HUES64 (cell line): ENCODE results near the gene SCN1B.
"Not testable (repeated sequence)": the region's sequence is repeated elsewhere in the genome, so short reads cannot be mapped to it uniquely, and the experiment has no call there.

Source experiments
- H3K27ac ChIP-seq: 2 replicates; pipeline ENCODE4 v1.7.0; 2013; ENCODE audit warnings: low read depth, low read length, inconsistent platforms
- H3K27me3 ChIP-seq: 2 replicates; pipeline ENCODE4 v1.6.1; 2013; ENCODE audit warnings: mild to moderate bottlenecking, low read length; ENCODE audit not compliant: insufficient read depth
- H3K36me3 ChIP-seq: 2 replicates; pipeline ENCODE4 v1.6.1; 2013; ENCODE audit warnings: mild to moderate bottlenecking, low read length; ENCODE audit not compliant: insufficient read depth
- H3K4me1 ChIP-seq: 2 replicates; pipeline ENCODE4 v1.6.1; 2013; ENCODE audit warnings: mild to moderate bottlenecking, low read length, moderate library complexity; ENCODE audit not compliant: insufficient read depth
- H3K4me3 ChIP-seq: 2 replicates; pipeline ENCODE4 v1.5.1; 2013; ENCODE audit warnings: mild to moderate bottlenecking, low read length, moderate library complexity
- H3K9ac ChIP-seq: 2 replicates; pipeline ENCODE4 v1.6.1; 2013; ENCODE audit warnings: mild to moderate bottlenecking, low read depth, low read length
- H3K9me3 ChIP-seq: 2 replicates; pipeline ENCODE4 v1.6.1; 2013; ENCODE audit warnings: low read depth, low read length; ENCODE audit not compliant: insufficient read depth
- WGBS: fragments of 150-250, 120-280 bp; methylation state at CpG from one replicate; pipeline ENCODE4 v1.1.7; 2013; ENCODE audit warnings: missing lambda C conversion rate; 5-methylcytosine and 5-hydroxymethylcytosine counted together

The SCN1B gene

GRCh38 chr19:35021596-35021995 lies 8.7 kb upstream of the SCN1B start:
- Histone ChIP-seq H3K9me3 (no peaks in the 10 kb centered on the region), H3K9ac (no peak overlapping the region), H3K4me1 (no peaks in the 10 kb centered on the region), H3K27ac (no peak overlapping the region), H3K36me3 (peaks cover 99% of the 10 kb centered on the region), H3K4me3 (no peak overlapping the region), H3K27me3 (no peaks in the 10 kb centered on the region)
- WGBS = 97% methylated on average over 25 of the region's 25 CpGs

- Histone ChIP-seq H3K27me3 (no peaks in the 10 kb centered on the region), H3K9me3 (no peaks in the 10 kb centered on the region), H3K27ac (no peak overlapping the region), H3K4me3 (no peak overlapping the region), H3K36me3 (peaks cover 99% of the 10 kb centered on the region), H3K9ac (no peak overlapping the region), H3K4me1 (no peaks in the 10 kb centered on the region)
- 91% methylated on average over 14 of the region's 14 CpGs for WGBS
Measured at GRCh38 chr19:35022460-35022859, 7.8 kb upstream of the SCN1B start.

- Histone ChIP-seq H3K36me3 (peaks cover 97% of the 10 kb centered on the region), H3K4me3 (no peak overlapping the region)
Measured at GRCh38 chr19:35023428-35023827, 6.8 kb upstream of the SCN1B start.

DNA sequence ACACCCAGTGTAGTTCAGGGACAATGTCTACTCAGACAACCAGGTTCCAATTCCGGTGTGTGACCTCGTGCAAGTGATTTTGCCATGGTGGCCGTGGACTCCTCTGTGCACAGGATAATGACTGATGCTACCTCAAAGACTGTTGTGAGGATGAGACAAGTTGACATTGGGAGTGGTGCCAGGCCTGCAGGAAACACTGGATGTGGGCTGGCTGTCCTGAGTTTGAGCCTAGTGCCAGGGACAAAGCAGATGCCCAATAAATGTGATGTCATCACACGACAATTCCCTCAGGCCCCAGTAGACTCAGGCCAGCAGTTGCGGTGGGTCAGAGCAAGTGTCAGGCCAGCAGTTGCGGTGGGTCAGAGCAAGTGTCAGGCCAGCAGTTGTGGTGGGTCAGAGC lies 6.2 kb upstream of the SCN1B start:
- no peaks in the 10 kb centered on the region for H3K27me3 ChIP-seq
- H3K27ac ChIP-seq = no peak overlapping the region
- no peak overlapping the region for H3K4me3 ChIP-seq
- H3K9me3 ChIP-seq = no peaks in the 10 kb centered on the region
- H3K4me1 ChIP-seq = no peaks in the 10 kb centered on the region
- H3K9ac ChIP-seq = no peak overlapping the region
- H3K36me3 ChIP-seq = peaks cover 91% of the 10 kb centered on the region
- 96% methylated on average over 6 of the region's 6 CpGs for WGBS

More at GRCh38 chr19:35023428-35023827, 6.8 kb upstream of the SCN1B start:
- WGBS = 96% methylated on average over 19 of the region's 19 CpGs
- Histone ChIP-seq H3K9me3 (no peaks in the 10 kb centered on the region), H3K27me3 (no peaks in the 10 kb centered on the region), H3K27ac (no peak overlapping the region), H3K9ac (no peak overlapping the region), H3K4me1 (no peaks in the 10 kb centered on the region)

DNA sequence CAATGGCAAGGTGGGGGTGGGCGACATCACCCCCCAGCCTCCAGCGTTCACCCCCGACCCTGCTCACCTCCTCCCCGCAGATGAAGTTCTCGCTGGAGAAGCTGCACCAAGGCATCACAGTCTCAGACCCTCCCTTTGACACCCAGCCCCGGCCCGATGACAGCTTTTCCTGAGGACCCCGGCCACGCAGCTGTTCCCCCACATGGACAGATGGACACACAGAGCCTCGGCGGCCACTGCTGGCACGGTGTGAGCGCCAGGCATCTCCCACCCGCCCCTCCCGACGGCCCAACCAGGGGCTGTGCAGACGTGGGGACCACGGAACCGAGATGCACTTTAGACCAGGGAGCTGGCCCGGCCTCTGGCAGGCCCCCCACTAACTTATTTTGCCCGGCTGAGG lies 4.3 kb upstream of the SCN1B start:
- H3K4me1 ChIP-seq = no peaks in the 10 kb centered on the region
- peaks cover 5% of the 10 kb centered on the region for H3K27me3 ChIP-seq
- peaks cover 72% of the 10 kb centered on the region for H3K36me3 ChIP-seq
- no peak overlapping the region for H3K27ac ChIP-seq
- H3K4me3 ChIP-seq = no peak overlapping the region
- H3K9ac ChIP-seq = no peak overlapping the region
- no peaks in the 10 kb centered on the region for H3K9me3 ChIP-seq
- 95% methylated on average over 21 of the region's 21 CpGs for WGBS

GRCh38 chr19:35026418-35026817 lies 3.9 kb upstream of the SCN1B start:
- peaks cover 9% of the 10 kb centered on the region for H3K27me3 ChIP-seq
- 0 out of 2 replicates have a peak, but pooled peaks cover 2% of the 10 kb centered on the region for H3K4me1 ChIP-seq
- H3K9me3 ChIP-seq = no peaks in the 10 kb centered on the region
- no peak overlapping the region for H3K27ac ChIP-seq
- WGBS = 96% methylated on average over 6 of the region's 6 CpGs
- H3K9ac ChIP-seq = no peak overlapping the region
- H3K36me3 ChIP-seq = peaks cover 67% of the 10 kb centered on the region
- no peak overlapping the region for H3K4me3 ChIP-seq

DNA sequence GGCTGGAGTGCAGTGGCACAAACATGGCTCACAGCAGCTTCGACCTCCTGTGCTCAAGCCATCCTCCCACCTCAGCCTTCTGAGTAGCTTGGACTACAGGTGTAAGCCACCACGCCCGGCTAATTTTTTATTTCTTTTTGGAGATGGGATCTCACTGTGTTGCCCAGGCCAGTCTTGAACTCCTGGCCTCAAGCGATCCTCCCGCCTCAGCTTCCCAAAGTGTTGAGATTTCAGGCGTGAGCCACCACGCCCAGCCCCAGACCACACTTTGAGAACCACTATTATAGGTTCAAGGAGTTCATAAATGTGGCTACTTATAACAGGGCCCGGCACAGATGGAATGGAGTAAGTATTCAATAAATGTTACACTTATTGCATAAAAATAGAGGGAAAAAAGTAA lies 3.3 kb upstream of the SCN1B start:
- H3K9ac ChIP-seq = no peak overlapping the region
- H3K9me3 ChIP-seq = no peaks in the 10 kb centered on the region
- peaks cover 15% of the 10 kb centered on the region for H3K27me3 ChIP-seq
- peaks cover 62% of the 10 kb centered on the region for H3K36me3 ChIP-seq
- no peak overlapping the region for H3K4me3 ChIP-seq
- peaks cover 3% of the 10 kb centered on the region; the same call in 1 of the 2 replicates for H3K4me1 ChIP-seq
- 93% methylated on average over 8 of the region's 8 CpGs for WGBS
- H3K27ac ChIP-seq = no peak overlapping the region

- WGBS = 89% methylated on average over 7 of the region's 7 CpGs
- H3K9ac ChIP-seq = no peak overlapping the region
- H3K9me3 ChIP-seq = no peaks in the 10 kb centered on the region
- peaks cover 3% of the 10 kb centered on the region; the same call in 1 of the 2 replicates for H3K4me1 ChIP-seq
- H3K27me3 ChIP-seq = peaks cover 24% of the 10 kb centered on the region
- H3K36me3 ChIP-seq = peaks cover 52% of the 10 kb centered on the region
- H3K4me3 ChIP-seq = no peak overlapping the region
- H3K27ac ChIP-seq = no peak overlapping the region
Measured at GRCh38 chr19:35027851-35028599, 2.2 kb upstream of the SCN1B start.

DNA sequence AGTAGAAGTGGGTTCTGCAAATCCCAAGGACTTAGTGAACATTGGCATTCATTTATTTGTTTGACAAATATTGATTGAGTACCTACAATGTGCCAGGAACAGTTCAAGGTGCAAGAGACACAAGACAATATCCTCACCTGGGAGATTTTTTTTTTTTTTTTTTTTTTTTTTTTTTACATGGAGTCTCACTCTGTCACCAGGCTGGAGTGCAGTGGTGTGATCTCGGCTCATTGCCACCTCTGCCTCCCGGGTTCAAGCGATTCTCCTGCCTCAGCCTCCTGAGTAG lies 1.7 kb upstream of the SCN1B start:
- H3K9ac ChIP-seq, H3K4me3 ChIP-seq, H3K4me1 ChIP-seq, H3K9me3 ChIP-seq, H3K27ac ChIP-seq: not testable (repeated sequence)
- peaks cover 27% of the 10 kb centered on the region for H3K27me3 ChIP-seq
- peaks cover 47% of the 10 kb centered on the region for H3K36me3 ChIP-seq
- 96% methylated on average over 3 of the region's 3 CpGs for WGBS

DNA sequence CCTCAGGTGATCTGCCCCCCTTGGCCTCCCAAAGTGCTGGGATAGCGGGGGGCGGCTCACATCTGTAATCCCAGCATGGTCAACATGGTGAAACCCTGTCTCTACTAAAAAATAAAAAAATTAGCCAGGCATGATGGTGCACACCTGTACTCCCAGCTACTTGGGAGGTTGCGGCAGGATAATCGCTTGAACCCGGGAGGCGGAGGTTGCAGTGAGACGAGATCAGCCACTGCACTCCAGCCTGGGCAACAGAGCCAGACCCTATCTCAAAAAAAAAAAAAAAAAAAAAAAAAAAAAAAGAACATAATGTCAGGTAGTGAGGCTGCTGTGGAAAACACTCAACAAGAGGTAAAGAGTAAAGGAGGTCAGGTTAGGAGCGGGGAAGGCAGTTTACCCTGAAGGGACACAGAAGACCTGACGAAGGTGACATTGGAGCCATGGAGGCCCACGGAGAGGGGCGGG lies 964 bp upstream of the SCN1B start:
- peaks cover 27% of the 10 kb centered on the region for H3K27me3 ChIP-seq
- not testable (repeated sequence) for H3K27ac ChIP-seq, H3K9me3 ChIP-seq, H3K9ac ChIP-seq, H3K4me1 ChIP-seq
- WGBS = 69% methylated on average over 11 of the region's 11 CpGs
- peak overlapping the region; percentile 54; the same call in 1 of the 2 replicates for H3K4me3 ChIP-seq
- H3K36me3 ChIP-seq = peaks cover 40% of the 10 kb centered on the region

- Histone ChIP-seq H3K27me3 (peaks cover 27% of the 10 kb centered on the region), H3K4me1 (peaks cover 3% of the 10 kb centered on the region; the same call in 1 of the 2 replicates), H3K4me3 (peak overlapping the region; percentile 54), H3K9ac (no peak overlapping the region), H3K36me3 (peaks cover 35% of the 10 kb centered on the region), H3K27ac (no peak overlapping the region), H3K9me3 (no peaks in the 10 kb centered on the region)
- 21% methylated on average over 11 of the region's 11 CpGs for WGBS
Measured at GRCh38 chr19:35029737-35030256, 473 bp upstream of the SCN1B start.
